HG03342 (cell line): ENCODE results near the gene METTL27.
"Not testable (repeated sequence)": the region's sequence is repeated elsewhere in the genome, so short reads cannot be mapped to it uniquely, and the experiment has no call there.

ENCODE experiments used
- ATAC-seq: cut with Tn5 transposase; IDR thresholded peaks from one replicate; pipeline ENCODE4 v1.9.1; 2021; ENCODE audit warnings: mild to moderate bottlenecking, moderate library complexity; ENCODE audit not compliant: unreplicated experiment

METTL27 gene

DNA sequence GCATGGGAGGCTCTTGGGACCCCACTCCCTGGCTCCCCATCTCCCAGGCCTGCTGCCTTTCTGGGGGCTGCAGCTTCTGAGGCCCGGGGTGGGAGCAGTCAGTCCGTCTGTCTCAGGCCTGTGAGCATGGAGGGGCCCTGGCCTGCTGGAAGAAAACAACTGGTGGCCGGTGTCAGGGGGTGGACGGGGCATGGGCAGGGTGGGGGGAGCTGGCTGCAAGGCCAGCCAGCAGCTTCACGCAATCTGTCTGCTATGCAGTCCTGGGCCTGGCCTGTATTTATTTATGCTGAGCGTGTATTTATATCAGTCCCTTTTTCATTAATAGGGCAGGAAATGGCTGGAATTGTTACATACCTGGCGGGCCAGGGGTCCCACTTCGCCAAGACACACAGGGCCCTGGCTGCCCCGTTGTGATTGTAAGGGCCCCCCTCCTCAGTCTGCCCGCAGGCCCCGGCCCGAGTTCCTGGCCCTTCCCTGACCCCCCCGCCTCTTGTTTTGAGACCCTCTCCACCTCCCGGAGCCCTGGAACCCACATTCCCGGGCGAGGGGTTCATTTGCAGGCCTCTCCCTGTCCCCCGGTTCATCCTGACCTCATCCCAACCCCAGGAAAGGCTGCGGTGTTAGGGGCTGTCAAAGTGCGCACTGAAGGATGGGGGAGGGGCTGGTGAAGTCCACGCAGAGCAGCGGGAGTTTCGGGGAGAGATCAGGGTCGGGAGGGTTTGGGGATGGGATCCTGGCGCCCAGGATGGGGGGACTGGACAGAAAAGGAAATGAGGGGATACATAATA is 26.9 kb upstream of the METTL27 start:
- ATAC-seq, result no peak

DNA sequence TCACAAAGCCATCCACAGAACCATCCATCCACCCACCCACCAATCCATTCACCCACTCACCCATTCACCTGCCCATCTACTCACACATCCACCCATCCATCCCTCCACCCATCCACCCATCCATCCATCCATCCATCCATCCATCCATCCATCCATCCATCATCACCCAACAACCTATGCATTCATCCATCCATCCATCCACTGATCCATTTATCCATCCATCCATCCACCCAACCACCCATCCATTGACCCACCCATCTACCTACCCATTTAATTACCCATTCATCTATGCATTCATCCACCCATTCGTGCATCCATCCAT is 24.1 kb upstream of the METTL27 start:
- ATAC-seq, result no peak

DNA sequence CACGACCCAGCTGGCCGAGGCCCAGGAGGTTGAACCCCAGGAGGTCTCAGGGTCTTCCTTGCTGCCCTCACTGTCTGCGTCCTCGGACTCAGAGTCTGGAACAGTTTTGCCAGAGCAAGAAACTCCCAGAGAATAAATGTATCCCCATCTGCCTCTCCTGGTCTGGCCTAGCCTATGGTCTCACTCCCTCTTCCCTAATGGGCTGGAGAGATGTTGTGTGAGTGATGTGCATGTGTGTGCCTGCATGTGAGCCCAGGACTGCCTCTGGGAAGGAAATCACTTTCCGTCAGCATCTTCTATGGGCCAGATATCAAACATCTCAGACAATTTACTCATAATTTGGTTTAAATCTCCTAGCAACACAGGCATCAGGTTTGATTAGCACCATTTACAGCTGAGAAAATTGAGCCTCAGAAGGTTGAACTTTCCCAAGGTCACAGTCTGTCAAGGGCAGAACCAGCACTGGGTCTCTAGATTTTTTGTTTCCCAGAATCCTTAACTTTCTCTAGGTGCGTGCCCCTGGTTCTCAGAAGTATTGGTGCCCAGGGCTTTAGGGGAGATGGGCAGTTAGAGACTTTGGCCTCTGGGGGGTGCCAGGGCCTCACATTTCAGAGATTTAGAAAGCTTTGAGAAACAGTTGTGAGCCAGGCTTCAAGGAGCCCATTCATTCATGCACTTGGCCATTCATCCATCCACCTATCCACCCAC is 23.6 kb upstream of the METTL27 start:
- no peak for ATAC-seq

DNA sequence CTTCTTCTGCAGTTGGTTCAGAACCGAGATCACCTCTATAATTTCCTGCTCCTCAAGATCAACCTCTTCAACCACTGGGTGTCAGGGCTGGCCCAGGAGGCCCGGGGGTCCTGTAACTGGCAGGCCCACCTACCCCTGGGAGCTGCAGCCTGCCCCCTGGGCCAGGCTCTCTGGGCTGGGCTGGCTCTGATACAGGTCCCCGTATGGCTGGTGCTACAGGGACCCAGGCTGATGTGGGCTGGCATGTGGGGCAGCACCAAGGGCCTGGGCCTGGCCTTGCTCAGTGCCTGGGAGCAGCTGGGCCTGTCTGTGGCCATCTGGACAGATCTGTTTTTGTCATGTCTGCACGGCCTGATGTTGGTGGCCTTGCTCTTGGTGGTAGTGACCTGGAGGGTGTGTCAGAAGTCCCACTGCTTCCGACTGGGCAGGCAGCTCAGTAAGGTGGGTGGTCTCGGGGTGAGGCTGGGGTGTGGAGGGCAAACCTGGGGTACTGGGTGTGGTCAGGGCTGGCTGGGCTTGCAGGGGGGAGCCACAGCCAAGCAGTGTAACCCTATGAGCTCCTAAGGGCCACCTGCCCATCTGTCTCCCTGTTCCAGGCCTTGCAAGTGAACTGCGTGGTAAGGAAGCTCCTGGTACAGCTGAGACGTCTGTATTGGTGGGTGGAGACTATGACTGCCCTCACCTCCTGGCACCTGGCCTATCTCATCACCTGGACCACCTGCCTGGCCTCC is 22.8 kb upstream of the METTL27 start:
- ATAC-seq, result no peak

DNA sequence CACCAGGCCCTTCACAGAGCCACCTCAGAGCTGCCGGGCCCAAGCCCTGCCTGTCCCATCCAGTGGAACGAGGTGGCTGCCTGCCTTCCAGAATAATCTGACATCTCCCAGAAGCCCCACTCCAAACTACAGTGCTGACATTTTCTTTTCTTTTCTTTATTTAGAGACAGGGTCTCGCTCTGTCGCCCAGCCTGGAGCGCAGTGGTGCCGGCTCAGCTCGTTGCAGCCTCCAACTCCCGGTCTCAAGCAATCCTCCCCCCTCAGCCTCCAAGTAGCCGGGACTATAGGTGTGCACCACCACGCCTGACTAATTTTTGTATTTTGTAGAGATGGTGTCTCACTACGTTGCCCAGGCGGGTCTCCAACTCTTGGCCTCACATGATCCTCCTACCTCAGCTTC is 19.0 kb upstream of the METTL27 start:
- no peak for ATAC-seq

DNA sequence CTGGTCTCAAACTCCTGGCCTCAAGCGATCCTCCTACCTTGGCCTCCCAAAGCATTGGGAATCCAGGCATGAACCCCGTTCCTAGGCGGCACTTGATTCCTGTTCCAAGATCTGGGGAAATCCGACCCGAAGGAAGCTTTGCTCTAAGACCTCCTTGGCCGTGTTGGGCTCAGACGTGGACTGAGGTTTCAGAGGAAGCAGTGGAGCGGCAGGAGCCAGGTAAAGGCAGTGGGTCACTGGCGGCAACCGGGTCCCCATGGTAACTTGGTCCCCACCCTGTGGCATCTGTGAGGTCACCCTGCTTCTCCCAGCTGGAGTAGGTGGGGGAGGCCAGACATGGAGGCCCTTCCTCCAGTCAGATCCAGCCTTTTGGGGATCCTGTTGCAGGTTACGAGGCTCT is 18.5 kb upstream of the METTL27 start, which contains the start of gene TMEM270:
TMEM270 (plus strand) TSS at position 301 of the 400 bp plus-strand sequence; CDS start at position 337, 36 bp downstream.
- ATAC-seq, result no peak

DNA sequence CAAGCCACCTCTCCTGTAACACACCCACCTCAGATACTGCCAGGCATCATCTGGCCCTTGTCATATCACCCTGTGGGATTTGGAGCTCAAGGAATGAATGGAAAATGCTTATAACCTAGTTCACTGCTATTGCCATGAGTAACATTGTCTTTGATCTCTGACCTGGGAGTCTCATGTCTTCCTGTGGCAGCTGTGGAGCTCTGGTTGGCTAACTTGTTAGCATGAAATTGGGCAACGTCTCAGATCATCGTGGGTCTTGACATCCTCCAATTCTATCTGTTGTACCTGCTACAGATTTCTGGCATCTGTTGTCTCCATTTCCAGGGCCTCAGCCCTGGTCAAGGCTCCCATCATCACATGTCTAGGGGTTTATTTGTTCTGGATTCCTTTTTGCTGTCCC is 16.5 kb upstream of the METTL27 start:
- ATAC-seq, result no peak

DNA sequence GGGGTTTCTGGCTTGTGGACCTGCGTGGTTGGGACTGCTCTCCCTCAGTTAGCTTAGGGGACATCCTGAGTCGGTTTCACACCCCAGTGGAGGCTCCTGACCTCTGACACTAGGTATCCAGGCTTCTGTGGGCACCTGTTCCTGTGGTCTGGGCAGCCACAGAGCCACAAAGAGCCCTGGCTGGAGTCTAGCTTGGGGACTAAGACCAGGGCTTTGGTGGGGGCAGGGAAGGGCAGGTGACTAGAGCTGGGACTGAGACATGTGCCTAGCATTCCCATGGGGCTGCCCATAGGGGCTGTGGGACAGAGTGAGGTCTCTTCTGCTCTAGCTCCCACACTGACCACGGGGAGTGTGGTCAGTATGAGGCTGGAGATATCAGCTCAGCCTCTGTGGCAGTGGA is 14.6 kb upstream of the METTL27 start:
- no peak for ATAC-seq

DNA sequence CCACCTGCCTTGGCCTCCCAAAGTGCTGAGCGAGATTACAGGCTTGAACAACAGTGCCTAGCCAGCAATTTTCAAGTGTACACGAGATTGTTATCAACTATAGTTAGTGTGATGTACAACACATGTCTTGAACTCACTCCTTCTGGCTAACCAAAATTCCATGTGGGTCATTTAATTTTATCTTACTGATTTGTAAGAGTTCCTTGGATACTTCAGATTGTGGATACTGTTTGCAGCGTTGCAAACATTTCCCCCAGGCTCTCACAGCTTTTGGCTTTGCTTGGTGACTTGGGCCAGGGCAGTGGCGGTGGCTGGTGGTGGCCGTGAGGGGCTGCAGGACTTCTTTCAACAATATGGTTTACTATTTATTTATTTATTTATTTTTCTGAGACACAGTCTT is 10.2 kb upstream of the METTL27 start:
- no peak for ATAC-seq

- peak; percentile 78 for ATAC-seq
These were observed 9.4 kb upstream of the METTL27 start for GRCh38 chr7:73851410-73852338.

DNA sequence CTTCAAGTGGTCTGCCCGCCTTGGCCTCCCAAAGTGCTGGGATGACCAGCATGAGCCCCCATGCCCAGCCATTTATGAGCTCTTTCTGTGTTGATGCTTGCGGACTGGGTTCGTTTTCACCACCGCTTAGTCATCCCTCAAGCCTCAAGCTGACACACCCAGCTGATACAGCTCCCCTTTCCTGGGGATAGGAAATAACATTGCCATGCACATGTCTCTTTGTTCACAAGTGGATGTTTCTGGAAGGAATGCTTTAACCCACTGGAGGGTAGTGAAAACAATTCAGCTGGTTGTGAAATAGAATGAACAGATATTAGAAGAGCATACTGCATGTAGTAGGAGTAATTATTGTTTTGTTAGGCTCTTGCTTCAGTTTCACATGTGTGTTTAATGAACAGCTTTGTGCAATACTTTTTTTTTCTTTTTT is 8.5 kb upstream of the METTL27 start:
- ATAC-seq, result no peak

GRCh38 chr7:73847941-73848723 is 5.8 kb upstream of the METTL27 start:
- ATAC-seq, result no peak

DNA sequence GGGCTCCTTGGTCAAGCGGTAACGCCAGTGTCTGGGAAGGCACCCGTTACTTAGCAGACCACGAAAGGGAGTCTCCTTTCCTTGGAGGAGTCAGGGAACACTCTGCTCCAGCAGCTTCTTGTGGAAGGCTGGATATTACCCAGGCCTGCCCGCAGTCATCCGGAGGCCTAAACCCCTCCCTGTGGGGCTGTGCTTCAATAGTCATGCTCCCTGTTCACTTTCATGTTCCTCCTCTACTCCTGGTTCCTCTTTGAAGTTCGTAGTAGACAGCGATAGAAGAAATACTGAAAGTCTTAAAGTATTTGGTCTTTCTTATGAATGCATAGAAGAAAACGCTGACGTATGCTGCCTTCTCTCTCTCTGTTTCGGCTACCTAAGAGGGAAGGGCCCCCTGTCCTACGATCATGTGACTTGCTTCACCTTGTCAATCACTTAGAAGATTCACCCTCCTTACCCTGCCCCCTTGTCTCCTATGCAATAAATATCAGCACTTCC is 3.4 kb upstream of the METTL27 start:
- not testable (repeated sequence) for ATAC-seq

DNA sequence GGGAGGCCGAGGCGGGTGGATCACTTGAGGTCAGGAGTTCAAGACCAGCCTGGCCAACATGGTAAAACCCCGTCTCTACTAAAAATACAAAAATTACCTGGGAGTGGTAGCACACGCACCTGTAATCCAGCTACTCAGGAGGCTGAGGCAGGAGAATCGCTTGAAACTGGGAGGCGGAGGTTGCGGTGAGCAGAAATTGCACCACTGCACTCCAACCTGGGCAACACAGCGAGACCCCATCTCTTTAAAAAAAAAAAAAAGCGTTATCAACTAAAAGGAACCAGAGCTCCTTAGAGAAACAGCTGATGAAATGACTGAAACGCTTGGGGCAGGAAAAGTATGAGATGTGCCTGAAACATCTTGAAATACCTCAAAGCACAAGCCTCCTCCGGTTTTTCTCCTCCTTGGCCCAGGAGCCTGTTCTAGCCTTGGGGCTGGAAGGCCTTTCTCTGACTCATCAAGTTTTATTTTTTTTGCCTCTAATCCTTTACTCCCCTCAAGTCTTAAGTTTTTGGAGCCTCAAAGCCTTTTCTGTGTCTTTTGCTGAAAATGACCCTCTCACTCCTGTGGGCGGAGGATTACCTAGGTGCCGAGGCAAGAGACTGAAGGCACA is 2.6 kb upstream of the METTL27 start:
- ATAC-seq, result no peak

DNA sequence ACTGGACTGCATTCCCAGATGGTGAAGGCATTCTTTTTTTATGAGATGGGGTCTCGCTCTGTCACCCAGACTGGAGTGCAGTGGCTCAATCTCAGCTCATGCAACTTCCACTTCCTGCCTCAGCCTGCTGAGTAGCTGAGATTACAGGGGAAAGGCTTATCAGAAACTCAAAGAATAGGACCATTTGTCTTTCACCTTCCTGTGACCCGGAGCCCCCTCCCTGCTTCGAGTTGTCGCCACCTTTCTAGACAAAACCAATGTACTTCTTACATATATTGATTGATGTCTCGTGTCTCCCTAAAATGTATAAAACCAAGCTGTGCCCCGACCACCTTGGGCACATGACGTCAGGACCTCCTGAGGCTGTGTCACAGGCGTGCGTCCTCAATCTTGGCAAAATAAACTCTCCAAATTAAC is 1.8 kb upstream of the METTL27 start:
- ATAC-seq, result no peak

- no peak for ATAC-seq
These were observed 638 bp downstream of the METTL27 start for GRCh38 chr7:73841689-73842066.

DNA sequence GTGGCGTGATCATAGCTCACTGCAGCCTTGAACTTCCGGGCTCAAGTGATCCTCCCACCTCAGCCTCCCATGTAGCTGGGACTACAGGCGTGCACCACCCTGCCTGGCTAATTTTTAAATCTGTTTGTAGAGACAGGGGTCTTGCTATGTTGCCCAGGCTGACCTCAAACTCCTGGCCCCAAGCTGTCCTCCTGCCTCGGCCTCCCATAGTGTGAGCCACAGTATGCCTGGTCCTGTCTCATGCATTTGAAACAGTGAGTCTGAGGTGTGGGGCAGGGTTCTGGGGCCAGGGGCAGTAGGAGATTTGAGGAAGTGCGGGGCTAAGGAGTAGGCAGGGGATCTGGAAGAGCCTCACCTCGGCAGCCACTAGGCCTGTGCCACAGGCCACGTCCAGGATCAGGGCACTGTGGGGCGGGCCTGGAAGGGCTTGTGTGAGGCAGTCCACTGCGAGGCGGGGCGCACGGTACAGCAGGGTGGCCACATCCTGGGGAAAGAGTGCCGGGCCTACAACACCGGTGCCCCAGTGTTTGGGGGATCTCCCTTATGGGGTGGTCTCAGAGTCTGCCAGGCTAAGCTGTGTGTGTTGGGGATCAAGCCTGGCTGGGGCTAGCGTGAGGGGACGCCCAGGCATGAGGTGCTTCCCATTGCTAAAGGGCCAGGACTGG is 1.5 kb downstream of the METTL27 start:
- no peak for ATAC-seq

GRCh38 chr7:73839743-73840714 is 2.3 kb downstream of the METTL27 start:
- no peak for ATAC-seq
